Spleen (tissue), 7 donors: ENCODE results near the gene AKAP13.

Source experiments
- POLR2A ChIP-seq, 3 donors: fragments of 450-650 bp; IDR thresholded peaks; one replicate each; pipeline ENCODE4 v1.5.1; 2017; ENCODE audit warnings: antibody characterized with exemption in 3 of 3, mild to moderate bottlenecking in 1 of 3
- TF ChIP-seq, protein P1 (sequence below), 11 experiments: fragments of 200-600 bp in 7 of 11; fragments of 450-650 bp in 4 of 11; sonication (generic) in 4 of 11; IDR thresholded peaks in 8 of 11; conservative IDR thresholded peaks in 3 of 11; 1 replicate in 7 of 11; 2 replicates in 4 of 11; pipeline versions ENCODE4 v1.4.0 to v1.8.0; 2016 to 2021; ENCODE audit warnings: antibody characterized with exemption in 11 of 11, inconsistent platforms in 4 of 11, mild to moderate bottlenecking in 1 of 11
- donor health status: DM: no; HTN: no; CAD: no; lungs with moderate emphysema.
- donor health status: DM: no; HTN: no; CAD: no.
- donor health status: DM: no; HTN: no; CAD: no.

DNA sequence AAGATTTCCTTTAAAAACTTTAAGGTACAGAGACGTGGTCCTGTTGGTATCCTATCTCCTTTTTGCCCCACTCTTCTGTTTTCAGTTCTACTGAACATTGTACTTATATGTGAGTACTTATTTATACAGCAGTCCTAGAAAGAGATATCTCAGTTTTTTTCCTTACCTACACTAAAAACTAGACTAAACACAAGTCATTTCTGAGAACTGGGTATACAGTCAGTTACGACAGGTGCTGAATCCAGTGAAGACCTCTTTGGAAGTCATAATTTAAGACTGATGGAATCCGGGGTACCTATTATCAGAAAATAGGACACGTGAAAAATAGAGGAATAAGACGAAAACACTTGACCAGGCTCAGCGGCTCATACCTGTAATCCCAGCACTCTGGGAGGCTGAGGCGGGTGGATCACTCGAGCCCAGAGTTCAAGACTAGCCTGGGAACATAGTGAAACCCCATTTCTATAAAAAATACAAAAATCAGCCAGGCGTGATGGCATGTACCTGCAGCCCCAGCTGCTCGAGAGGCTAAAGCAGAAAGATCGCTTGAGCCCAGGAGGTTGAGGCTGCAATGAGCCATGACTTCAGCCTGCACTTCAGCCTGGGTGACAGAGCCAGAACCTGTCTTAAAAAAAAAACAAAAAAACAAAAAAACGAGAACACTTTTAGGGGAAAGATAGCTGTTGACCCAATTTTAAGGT lies 338.0 kb downstream of the AKAP13 start:
- TF ChIP-seq, protein P1, sequence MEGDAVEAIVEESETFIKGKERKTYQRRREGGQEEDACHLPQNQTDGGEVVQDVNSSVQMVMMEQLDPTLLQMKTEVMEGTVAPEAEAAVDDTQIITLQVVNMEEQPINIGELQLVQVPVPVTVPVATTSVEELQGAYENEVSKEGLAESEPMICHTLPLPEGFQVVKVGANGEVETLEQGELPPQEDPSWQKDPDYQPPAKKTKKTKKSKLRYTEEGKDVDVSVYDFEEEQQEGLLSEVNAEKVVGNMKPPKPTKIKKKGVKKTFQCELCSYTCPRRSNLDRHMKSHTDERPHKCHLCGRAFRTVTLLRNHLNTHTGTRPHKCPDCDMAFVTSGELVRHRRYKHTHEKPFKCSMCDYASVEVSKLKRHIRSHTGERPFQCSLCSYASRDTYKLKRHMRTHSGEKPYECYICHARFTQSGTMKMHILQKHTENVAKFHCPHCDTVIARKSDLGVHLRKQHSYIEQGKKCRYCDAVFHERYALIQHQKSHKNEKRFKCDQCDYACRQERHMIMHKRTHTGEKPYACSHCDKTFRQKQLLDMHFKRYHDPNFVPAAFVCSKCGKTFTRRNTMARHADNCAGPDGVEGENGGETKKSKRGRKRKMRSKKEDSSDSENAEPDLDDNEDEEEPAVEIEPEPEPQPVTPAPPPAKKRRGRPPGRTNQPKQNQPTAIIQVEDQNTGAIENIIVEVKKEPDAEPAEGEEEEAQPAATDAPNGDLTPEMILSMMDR (IDR thresholded peaks at IDR 0.05 in 8 of 11, conservative IDR thresholded peaks at IDR 0.05 in 3 of 11), result no peak
- TF ChIP-seq POLR2A (IDR thresholded peaks at IDR 0.05), result no peak
